Stimulated activated CD4-positive, alpha-beta T cell treated with anti-CD3 and anti-CD28 coated beads, Interleukin-2, amount 100 ng/mL, for 4 hours (primary cell): ENCODE measurements around the gene VWF.
"Not testable (repeated sequence)": the region's sequence is repeated elsewhere in the genome, so short reads cannot be mapped to it uniquely, and the experiment has no call there.

Source experiments
- DNase-seq: peaks from one replicate; pipeline ENCODE4 v3.0.0-alpha.2; 2020; ENCODE audit warnings: low read depth

The VWF gene

GRCh38 chr12:6104027-6104426, 20.4 kb downstream of the VWF start:
- DNase-seq = no peak

- DNase-seq = not testable (repeated sequence)
Measured at GRCh38 chr12:6102021-6102420, 22.4 kb downstream of the VWF start.

- DNase-seq = no peak
Measured at GRCh38 chr12:6099316-6099715, 25.2 kb downstream of the VWF start.

- no peak for DNase-seq
Measured at GRCh38 chr12:6097411-6097810, 27.1 kb downstream of the VWF start.

GRCh38 chr12:6096527-6096926, 27.9 kb downstream of the VWF start:
- DNase-seq = no peak

GRCh38 chr12:6095269-6095668, 29.2 kb downstream of the VWF start:
- DNase-seq = no peak

- DNase-seq = no peak
Measured at GRCh38 chr12:6093764-6094163, 30.7 kb downstream of the VWF start.

- DNase-seq = no peak
Measured at GRCh38 chr12:6092784-6093722, 31.4 kb downstream of the VWF start.

- no peak for DNase-seq
Measured at GRCh38 chr12:6091786-6092566, 32.5 kb downstream of the VWF start.

- no peak for DNase-seq
Measured at GRCh38 chr12:6090803-6091202, 33.7 kb downstream of the VWF start.

- DNase-seq = no peak
Measured at GRCh38 chr12:6088921-6089747, 35.3 kb downstream of the VWF start.

- no peak for DNase-seq
Measured at GRCh38 chr12:6086316-6086715, 38.2 kb downstream of the VWF start.

GRCh38 chr12:6085841-6086240, 38.6 kb downstream of the VWF start:
- no peak for DNase-seq

GRCh38 chr12:6084969-6085450, 39.5 kb downstream of the VWF start:
- DNase-seq = no peak

GRCh38 chr12:6084261-6084968, 40.1 kb downstream of the VWF start:
- DNase-seq = no peak

- DNase-seq = no peak
Measured at GRCh38 chr12:6083601-6084000, 40.9 kb downstream of the VWF start.

- DNase-seq = no peak
Measured at GRCh38 chr12:6082613-6083012, 41.9 kb downstream of the VWF start.

GRCh38 chr12:6080149-6081045, 44.1 kb downstream of the VWF start:
- DNase-seq = no peak

GRCh38 chr12:6078398-6079096, 45.9 kb downstream of the VWF start:
- no peak for DNase-seq

- DNase-seq = no peak
Measured at GRCh38 chr12:6077692-6078083, 46.8 kb downstream of the VWF start.
